Stimulated activated naive CD4-positive, alpha-beta T cell treated with Interleukin-2 at 50 U/mL for 16 hours (primary cell): ENCODE results near the gene ROR2.
"Not testable (repeated sequence)": the region's sequence is repeated elsewhere in the genome, so short reads cannot be mapped to it uniquely, and the experiment has no call there.

Source experiments
- DNase-seq: peaks from one replicate; lab custom pipeline; 2025; lab: John Stamatoyannopoulos, UW

ROR2 gene

DNA sequence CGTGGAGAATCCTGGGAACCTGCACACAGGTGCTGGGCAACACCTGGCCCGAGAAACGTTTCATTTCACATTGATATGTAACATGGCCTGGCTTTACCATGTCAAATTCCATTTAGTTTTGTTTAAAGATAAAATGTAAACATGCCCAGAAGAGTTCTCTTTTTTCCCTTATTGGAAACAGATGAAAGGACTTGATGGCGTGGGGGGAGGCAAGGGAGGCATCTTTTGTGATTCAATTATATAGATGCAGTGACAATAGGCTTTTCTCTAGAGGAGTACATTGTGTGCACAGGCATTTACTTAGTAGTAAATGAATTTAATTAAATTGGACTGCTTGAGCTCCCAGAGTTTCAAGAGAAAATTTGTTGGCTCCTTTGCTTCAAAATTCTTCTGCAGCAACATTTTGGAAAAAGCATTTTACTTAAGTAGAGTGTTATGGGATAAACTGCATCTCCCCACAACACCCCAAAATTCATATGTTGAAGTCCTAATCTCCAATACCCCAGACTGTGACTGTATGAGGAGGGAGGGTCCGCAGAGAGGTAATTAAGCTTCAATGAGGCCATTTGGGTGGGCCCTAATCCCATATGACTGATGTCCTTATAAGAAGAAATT lies 272.1 kb downstream of the ROR2 start:
- DNase-seq, result no peak

DNA sequence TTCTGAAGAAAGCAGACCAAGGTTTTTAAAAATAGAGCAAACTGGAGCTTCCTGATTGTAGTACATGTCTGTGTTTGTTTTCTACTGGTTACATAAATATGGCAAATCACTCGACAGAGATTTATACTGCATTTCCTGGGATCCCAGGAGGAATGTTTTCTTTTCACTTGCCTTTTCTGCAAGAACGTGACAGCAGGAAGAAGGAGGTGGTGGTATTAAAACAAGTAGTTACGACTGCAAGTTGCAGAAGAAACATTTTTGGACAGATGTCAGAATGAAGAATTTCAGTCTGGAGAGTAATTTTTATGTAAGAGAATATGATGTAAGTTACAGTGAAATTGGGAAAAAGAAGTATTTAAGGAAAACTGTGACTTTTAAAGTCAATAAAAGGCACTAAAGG lies 272.7 kb downstream of the ROR2 start:
- no peak for DNase-seq

DNA sequence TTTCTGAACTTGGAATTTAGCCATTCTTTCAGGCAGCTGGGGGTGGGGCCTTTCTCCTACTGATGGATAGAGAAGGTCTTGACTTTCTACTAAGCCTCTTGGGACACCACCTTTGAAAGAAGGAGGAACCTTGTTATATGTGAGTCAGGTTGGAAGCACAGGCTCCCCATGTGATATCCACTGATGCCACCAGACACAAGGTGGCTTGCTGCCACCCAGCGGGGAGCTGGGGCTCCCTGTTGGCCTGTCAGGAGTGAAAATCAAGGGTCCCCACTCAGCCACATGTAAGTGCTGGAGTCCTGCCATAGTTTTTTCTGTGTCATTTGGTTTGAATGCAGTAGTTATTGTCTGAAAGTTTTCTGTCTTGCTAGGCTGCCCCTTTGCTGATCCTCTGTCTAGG lies 274.0 kb downstream of the ROR2 start:
- no peak for DNase-seq

DNA sequence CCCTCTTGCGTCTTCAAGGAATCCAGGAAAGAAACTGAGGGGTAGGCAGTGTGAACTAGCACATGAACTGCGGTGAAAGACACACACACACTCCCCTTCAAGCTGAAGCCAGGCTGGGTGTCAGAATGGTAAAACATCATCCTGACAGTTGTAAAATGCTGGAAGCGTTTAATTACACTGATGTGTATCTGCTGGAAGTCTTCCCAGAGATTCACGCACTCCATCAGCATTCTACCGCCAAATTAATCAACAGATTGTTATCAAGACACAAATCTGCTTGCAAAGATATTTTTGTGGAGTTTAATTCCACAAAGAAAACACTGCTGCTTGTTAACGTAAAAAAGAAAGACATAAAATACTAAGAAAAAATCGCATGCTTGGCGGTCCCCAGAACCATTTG lies 285.4 kb downstream of the ROR2 start:
- DNase-seq, result no peak

DNA sequence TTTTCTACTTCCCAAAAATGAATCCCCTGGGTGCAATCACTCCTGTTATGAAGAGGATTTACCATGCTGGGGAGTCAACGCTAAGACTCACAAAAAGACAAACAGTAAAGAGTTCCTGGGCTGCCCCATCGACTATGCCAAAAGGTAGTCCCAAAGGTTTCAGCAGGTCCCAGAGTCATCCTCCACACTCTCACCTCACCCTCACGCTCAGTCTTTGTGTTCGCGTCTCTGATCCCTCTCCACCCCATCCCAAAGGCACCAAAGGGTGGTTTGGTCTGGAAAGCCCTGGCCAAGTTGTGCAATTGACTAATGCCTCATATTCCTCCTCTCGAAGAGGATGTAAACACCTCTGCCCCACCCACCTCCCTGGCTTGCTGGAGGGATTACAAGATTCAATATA lies 286.2 kb downstream of the ROR2 start:
- DNase-seq, result no peak

DNA sequence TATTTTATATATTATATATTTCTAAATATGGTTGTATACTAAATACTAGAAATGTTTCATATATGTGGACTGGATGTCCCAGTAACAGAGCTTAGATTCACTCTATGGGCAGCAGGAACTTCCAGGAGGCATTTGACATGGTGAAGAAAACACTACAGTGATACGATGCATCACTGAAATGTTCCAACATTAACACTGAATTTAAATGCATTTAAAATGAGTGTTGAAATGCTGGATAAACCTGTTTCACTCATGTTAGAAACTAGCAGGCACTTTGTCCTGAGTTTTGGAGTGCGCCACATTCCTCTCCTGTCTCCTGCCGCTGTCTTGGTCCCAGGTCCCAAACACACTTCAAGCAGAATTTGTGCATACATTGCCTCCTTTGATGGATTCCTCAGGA lies 288.6 kb downstream of the ROR2 start:
- DNase-seq, result no peak

DNA sequence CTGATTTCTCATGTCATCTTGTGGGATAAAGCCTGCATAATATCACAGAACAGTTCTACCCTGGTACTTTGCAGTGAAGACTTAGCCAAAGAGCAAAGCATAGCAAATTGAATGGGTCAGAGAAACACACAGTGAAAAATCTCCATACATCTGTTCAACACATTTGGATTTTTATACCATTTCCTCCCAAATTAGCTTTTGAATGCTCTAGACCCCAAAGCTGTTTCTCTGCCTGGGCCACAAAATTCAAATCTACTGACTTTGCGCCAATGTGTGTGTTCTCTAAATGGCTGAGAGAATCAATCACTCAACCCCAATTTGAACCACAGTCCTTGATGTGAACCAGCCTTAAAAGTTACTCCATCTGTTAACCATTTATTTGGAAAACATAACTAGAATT lies 289.5 kb downstream of the ROR2 start:
- no peak for DNase-seq

DNA sequence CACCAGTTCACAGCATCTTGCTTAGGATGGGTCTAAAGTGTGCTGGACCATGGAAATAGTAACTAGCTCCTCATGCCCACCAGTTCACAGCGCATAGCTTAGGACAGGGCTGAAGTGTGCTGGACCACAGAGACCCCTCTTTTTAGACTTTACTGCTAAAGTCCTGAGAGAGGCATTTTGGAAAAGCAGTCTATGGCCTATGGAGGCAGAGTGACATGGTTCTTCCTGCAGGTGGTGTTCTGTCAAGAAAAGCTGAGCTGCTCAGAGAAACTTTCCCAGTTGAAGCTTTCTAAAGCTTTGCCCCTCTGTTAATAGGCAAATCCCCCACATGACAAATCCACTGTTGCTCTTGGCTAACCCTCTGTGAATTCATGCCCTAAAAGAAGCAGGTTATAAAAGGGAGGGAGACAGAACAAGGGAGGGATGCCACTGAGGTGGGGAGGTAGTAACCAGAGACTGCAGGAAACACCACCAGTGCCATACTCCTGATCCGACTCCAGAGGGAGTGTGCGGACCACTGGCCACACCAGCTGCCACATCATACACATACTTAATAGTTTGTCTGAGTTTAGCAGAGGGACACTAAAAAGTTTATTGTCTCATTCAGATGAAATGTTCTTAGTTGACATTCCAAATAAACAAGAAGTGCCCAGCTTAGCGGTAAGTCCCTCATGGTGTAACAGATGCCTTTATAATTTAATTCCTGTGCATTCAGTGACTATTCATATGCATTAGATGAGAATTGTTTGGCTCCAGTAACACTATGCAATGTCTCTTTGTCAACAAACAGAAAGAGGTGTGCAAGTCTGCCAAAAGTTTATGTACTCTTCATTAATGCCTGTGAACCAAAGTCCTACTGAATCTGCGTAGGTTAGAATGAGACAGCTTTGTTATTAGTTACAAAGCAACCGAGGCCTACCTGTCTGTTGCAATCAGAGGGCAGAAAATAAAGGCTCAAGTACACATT lies 290.2 kb downstream of the ROR2 start:
- DNase-seq, result no peak

DNA sequence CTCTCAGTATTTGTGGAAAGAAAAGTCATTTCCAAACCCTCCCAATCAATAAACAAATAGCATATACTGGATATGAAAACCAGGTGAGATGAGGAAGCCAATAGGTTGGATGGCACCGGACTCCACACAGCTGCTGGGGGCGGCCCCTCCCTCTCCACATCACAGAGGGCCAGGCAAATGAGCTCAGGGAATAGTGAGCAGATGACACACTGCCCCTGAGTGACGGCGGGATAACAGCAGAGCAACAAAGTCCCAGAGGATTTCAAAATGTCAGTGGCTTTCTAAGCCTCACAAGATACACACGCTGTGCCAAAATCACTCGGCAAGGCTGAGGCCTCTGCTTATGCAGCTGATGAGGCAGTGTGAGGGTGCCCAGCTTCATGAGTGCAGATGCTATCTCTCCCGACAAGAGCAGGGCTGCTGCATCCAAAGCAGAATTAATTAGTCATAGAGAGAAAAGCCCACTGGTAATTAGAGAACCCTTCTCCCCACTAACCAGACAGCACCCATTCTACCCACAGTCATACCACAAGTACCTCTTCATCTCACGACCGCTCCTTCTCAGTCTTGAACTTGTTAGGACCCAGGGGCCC lies 291.4 kb downstream of the ROR2 start:
- no peak for DNase-seq

DNA sequence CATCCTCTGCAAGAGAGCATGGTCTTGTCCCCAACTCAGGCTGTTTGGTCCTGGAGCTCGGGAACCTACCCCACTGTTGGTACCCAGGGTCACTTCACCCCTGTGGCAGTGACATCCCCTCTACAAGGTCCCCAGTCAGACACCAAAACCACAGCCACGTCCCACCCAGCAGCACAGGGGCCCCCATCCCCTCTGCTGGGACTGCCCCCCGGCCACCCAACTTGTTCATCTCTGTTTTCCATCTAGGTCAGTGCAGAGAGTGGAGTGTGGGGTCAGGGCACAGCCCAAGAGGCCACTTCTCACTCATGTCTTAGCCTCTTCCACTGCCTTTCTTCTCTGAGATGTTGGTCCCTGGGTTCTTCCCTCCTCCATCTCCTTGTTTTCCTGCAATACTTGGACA lies 292.5 kb downstream of the ROR2 start:
- no peak for DNase-seq

DNA sequence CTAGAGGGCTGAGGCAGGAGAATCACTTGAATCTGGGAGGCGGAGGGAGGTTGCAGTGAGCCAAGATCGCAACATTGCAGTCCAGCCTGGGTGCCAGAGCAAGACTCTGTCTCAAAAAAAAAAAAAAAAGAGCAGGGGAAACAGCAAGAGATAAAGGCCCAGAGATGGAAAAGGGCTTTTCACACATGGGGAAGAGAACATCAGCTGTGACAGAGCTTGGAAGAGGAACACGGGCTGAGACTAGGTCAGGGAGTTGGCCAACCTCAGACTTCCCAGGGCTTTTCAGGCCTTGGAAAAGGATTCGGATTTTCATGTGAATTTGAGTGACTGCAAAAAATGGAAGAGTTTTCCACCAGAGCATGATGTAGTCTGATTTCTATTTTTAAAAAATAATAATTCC lies 294.4 kb downstream of the ROR2 start:
- DNase-seq, result no peak

DNA sequence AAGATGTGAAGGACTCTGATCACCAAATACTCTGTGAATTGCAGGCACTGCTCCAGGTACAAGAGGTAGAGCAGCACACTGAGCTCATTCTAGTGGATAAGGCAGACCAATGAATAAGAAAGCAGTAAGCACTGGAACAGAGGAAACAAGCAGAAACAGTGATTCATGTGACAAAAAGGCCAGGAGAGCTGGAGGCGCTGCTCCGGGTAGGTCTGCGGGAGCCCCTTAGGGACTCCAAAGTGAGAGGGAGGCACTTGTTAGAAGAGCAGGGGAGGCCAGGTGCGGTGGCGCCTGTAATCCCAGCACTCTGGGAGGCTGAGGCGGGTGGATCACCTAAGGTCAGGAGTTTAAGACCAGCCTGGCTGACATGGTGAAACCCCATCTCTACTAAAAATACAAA lies 294.8 kb downstream of the ROR2 start:
- DNase-seq, result no peak

DNA sequence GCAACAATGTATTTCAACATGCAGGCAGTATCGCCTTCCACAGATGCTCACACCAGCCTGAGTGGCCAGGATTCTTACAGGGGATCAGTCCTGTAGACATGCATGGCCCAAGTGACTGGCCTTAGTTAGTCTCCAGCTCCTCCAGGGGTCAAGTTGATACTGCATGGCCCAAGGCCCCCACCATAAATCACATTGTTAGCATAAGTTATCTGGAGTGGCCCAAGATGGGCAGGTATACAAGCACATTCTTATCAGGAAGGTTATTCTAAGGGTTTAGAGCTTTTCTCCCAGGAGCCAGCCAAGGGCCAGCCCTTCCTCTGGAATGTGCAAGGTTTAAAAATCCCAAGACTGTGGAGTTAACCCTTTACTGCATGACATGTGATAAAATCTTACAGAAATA lies 295.5 kb downstream of the ROR2 start:
- no peak for DNase-seq

DNA sequence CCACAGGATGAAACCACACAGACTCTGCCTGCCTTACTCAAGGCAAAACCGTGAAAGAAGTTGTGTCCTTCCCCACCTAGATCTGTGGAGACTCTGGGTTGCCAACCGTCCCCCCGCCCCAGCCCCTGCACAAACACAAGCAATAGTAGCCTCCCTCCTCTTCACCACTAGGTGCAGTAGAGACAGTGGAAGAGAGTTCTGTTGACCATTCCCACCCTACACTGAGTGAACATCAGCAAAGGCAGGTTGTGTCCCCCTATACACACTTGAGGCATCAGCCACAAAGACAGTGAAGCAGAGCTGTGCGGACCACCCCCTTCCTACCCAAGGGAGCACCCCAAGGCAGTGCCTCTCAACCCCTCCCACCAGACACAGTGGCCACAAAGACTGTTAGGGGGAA lies 302.7 kb downstream of the ROR2 start:
- DNase-seq, result no peak

DNA sequence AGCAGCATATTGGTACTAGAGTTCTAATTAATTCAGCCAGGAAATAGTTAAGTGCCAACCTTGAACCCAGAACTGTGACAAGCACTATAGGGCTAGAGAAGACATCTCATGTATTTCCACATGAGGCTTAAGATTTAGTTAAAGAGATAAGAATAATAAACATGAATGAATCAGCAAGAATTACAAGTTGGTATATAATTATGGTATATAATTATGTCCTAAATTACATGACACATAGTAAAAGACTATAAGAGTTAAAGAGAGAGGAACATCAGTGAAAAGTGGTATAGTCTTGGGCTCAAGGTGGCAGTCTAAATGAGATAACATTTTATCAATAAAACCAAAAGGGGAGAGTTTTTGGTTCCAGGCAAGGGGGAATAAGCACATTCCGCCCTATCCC lies 303.3 kb downstream of the ROR2 start:
- DNase-seq, result no peak

DNA sequence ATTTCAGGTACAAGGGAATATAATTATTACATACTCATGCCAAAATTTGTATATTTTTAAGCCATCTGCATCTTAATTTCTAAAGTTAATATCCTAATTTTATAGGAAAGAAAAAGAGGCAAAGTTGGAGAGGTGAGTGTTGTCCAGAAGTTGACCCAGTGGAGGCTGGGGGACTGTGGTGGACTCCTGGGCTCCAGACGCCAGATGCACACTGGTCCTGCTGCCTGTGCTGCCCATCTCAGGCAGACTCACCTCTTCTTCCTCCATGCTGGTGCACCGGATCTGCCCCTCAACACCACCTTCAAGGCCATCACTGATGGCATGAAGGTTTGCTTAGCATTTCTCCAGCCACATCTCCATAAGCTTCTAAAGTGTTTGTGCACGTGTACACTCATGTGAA lies 305.6 kb downstream of the ROR2 start:
- DNase-seq, result no peak

DNA sequence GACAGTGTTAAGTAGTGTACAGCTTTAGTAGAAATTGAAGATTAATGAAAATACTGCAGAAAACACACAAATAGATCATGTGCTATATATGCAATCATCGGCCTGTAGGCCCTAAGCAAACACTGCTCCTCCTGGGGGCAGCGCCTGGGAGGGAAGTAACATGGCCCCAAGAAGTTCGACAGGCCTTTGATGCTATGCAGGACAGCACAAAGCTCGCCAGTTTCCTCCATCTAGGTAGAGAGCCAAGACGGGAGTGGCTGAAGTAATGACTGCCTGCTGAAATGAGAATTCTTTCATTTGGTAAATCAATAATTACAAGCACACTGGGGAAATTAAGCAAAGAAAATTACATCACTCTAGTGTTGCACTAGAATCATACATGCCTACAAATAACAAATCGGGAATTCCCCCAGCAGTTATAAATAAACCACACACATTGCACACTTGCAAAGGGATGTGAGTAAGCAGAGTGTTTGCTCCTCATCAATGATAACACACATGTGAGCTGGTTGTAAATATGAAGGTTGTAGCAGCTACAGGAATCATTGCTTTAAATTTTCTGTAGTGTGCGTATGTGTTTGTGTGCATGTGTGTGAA lies 306.4 kb downstream of the ROR2 start:
- no peak for DNase-seq

DNA sequence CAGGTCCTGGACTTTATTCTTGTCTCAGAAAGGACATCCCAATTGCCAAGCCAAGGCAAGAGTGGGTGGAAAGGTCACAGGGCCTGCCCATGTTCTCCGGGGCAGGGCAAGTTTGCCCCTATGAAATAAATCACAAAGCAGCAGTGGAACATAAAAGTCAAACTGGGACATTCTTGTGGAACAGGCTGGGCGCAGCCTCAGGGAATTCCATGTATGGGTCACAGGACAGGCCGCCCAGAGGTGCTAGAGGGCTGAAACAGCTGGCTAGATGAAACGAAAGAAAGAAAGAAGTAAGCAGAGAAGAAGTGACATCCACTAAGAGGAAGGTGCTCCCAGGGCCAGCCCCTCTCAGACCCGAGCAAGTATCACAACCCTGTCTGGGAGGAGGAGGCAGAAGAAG lies 307.3 kb downstream of the ROR2 start:
- no peak for DNase-seq

DNA sequence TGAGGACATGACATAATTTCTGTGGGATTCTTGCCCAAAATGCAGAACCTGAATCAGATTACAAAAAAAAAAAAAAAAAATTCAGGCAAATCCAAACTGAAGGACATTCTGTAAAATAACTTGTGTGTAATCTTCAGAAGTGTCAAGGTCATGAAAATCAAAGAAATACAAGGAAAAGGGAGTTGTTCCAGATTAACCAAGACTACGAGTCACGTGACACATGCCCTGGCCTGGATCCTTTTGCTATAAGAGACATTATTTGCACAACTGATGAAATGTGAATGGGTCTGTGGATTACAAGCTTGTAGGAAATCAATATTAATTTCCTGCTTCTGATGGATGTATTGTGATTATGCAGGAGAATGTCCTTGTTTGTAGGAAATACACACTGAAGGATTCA lies 309.6 kb downstream of the ROR2 start:
- no peak for DNase-seq

DNA sequence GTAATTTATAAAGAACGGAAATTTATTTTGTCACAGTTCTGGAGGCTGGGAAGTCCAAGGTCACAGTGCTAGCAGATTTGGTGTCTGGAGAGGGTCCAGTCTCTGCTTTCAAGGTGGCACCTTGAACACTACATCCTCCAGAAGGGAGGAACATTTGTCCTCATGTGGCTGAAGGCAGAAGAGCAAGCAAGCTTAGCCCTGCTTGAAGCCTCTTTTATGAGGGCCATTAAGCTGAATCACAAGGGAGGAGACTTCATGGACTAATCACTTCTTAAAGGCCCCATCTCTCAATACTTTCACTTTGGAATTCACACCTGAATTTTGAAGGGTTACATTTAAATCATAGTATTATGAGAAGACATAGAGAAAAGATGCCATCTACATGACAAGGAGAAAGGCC lies 311.0 kb downstream of the ROR2 start:
- no peak for DNase-seq

DNA sequence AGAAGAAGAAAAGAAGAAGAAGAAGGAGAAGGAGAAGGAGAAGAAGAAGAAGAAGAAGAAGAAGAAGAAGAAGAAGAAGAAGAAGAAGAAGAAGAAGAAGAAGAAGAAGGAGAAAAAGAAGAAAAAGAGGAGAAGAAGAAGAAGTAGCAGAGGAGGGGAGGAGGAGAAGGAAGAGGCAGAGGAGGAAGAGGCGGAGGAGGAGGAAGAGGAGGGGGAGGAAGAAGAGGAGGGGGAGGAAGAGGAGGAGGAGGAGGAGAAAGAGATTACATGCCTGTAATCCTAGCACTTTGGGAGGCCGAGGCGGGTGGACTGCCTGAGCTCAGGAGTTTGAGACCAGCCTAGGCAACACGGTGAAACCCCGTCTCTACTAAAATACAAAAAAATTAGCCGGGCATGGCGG lies 315.2 kb downstream of the ROR2 start:
- not testable (repeated sequence) for DNase-seq

DNA sequence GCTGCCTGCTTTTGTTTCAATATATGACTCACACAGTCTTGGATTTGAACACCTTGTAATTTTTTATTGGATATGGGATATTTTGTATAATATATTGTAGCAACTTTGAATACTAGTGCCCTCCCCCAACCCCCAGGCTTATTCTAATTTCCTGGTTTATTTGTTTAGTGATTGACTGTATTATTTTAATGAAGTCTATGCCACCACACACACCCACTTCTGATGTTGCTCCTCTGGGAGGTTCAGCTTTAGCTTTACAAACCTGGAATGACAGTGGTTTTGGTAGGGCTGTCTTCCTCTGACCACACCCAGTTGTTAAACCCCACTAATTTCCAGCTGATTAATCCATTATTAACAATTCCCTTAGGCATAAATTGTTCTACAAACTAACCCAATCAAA lies 320.3 kb downstream of the ROR2 start:
- DNase-seq, result no peak

DNA sequence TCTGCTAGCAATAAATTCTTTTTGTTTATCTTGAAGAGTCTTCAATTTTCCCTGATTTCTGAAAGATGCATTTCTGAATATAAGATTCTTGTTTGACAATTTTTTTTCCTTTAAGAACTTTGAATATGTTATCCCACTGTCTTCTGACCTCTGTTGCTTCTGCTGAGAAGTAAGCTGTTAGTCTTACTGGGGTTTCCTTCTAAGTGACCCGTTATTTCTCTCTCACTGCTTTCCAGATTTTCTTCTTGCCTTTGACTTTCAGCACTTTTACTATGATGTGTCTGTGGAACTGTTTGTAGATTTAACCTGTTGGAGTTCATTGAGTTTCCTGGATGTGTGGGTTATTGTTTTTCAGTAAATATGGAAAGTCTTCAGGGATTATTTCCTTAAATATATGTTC lies 321.1 kb downstream of the ROR2 start:
- no peak for DNase-seq
